Activated CD8-positive, alpha-beta memory T cell treated with anti-CD3 and anti-CD28 coated beads, Interleukin-2, amount 50 U/mL, for 1 hour (primary cell): Measurements from ENCODE around the gene GPC1.
A peak's percentile ranks its signal among the peaks of the same experiment; 100 is the strongest.

ENCODE experiments used
- DNase-seq: peaks from one replicate; pipeline ENCODE4 v3.0.0-alpha.2; 2020; ENCODE audit errors: extremely low read depth

The GPC1 gene

GRCh38 chr2:240512109-240512485 is 76.6 kb downstream of the GPC1 start:
- DNase-seq = no peak

DNA sequence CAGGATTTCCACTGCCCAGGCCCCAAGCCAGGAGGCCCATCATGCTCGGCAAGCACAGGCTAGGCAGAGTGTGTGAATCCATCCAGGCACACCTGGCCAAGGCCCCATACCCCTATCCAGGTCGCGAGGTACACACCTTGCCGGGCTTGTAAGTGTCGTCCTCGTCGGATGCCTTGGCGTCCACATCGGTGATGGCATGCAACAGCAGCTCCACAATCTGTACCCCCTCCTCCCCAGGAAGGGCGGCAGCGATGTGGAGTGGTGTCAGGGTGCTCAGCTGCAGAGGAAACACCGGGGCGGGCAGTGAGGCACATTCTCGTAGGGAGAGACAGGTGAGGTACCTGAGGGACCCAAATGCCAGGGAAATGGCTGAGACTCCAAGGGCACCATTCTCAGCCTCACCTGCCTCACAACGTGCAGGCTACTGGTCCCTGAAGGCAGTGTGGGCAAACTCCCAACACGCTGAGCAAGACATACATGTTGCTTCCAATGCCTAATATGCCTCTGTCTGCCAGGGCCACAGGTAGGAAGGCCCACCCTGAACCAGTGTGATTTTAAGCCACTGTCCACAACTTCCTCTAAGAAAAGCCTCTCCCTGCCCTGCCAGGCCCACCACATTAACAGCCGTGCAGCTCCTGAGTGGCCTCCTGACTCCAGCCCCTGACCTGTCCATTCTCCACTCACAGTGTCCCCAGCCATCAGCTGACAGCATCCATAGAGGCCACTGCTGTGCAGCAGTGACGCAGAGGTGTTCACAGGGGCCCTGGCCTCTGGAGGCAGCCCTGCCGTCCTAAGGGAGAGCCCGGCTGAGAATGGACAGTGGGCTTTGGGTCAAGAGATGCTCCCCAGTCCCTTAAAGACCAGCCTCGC is 77.4 kb downstream of the GPC1 start:
- no peak for DNase-seq

GRCh38 chr2:240513549-240514287 is 78.3 kb downstream of the GPC1 start:
- peak; percentile 46 for DNase-seq

- no peak for DNase-seq
Observed at GRCh38 chr2:240514631-240515030, 79.2 kb downstream of the GPC1 start.

- DNase-seq = no peak
Observed at GRCh38 chr2:240517342-240517741, 81.9 kb downstream of the GPC1 start.
